ENCODE results near the gene NDUFAF4. TPM values are rescaled to one million over a fixed set of nuclear protein-coding genes. Genes with fewer than 3 reads are reported as not detected.

NDUFAF4 gene
- total and polyA plus RNA-seq, 2 of the 8 experiments (the other 6 are each of a cell fraction or from before 2014, with no cell fraction given) = 21.9 to 84.4 TPM

DNA sequence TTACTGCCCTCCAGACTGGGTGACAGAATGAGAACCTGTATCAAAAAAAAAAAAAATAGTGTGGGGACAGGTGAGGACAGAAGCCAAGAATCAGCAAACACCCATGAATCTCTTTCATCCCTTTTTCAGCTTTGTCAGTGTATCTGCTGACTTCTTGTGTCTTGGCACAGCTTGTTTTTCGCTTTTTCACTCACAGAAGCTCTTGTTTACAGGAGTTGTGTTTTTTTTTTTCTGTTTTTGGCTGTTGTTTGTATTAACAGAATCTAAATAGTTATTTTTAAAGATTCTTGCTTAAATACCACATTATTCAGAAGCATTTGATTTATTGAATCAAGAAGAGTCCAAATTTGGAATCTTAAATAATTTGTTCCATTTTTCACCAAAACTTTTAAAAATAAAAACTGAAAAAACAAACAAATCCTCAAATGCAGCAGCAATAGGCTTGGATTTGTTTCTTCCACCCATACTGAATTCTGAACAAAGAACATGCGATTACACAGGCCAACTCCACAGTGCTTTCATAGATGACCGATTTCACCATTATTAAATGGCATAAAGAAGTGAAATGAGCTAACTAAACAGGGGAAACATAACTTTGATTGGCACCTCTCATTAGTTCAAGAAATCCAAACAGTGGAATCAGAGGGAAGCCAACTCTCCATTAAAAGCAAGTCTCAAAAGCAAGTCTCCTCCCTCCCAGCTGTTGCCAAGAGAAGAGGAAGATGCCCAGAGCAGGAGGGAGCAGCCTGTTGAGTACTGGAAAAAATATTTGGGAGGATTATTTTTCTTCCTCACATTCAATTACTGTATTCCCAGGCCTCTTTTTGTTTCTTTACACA, 33.3 kb downstream of the NDUFAF4 start:
- H4K20me1 ChIP-seq (replicated peaks in 1 of 2; ENCODE audit: control insufficient read depth in 1 of 2, insufficient read depth in 2 of 2, low read length in 2 of 2) = no peaks in the 10 kb centered on the region
- H2BK20ac ChIP-seq (ENCODE audit: low read length) = no peak overlapping the region
- H3K36me3 ChIP-seq (ENCODE audit: control insufficient read depth in 2 of 4, insufficient read depth in 4 of 4, low read length in 3 of 4) = no peaks in the 10 kb centered on the region
- no peak overlapping the region for H2BK12ac ChIP-seq (ENCODE audit: low read depth, low read length)
- no peak overlapping the region for H2AFZ ChIP-seq (ENCODE audit: low read length)
- TF ChIP-seq EGR1 (IDR thresholded peaks at IDR 0.05; ENCODE audit: borderline replicate concordance, low read depth, low read length) (no peak), SRF (IDR thresholded peaks at IDR 0.05; ENCODE audit: low read depth, low read length) (no peak)
- TF ChIP-seq, protein P1, sequence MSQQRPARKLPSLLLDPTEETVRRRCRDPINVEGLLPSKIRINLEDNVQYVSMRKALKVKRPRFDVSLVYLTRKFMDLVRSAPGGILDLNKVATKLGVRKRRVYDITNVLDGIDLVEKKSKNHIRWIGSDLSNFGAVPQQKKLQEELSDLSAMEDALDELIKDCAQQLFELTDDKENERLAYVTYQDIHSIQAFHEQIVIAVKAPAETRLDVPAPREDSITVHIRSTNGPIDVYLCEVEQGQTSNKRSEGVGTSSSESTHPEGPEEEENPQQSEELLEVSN (IDR thresholded peaks at IDR 0.05) = no peak
- no peak overlapping the region for H3K9ac ChIP-seq (replicated peaks in 1 of 4; ENCODE audit: extremely low read depth in 1 of 4, low read depth in 3 of 4, low read length in 3 of 4)
- H3K27ac ChIP-seq (ENCODE audit: low read depth, low read length) = no peak overlapping the region
- no peak overlapping the region for H2BK5ac ChIP-seq (ENCODE audit: low read depth, low read length)
- no peaks in the 10 kb centered on the region for H3K79me2 ChIP-seq (ENCODE audit: control insufficient read depth in 1 of 2, insufficient read depth in 2 of 2, low read length in 2 of 2)
- H3K56ac ChIP-seq (replicated peaks; ENCODE audit: insufficient read length, low read depth, low read length) = no peak overlapping the region
- H3K14ac ChIP-seq (ENCODE audit: insufficient read length) = no peak overlapping the region
- H3K4ac ChIP-seq (replicated peaks; ENCODE audit: insufficient read length, low read depth, low read length) = no peak overlapping the region
- DNase-seq (ENCODE audit: low read depth in 1 of 2, low spot score in 2 of 2) = no peak
- 84% methylated on average over 3 of the region's 3 CpGs; no CpG with 5 or more reads in 1 of the 2 experiments for WGBS, 2 experiments (ENCODE audit: extremely low coverage in 1 of 2, insufficient coverage in 1 of 2, insufficient read length in 1 of 2, insufficient replicate concordance in 2 of 2, low coverage in 1 of 2, low lambda C conversion rate in 2 of 2, missing lambda C conversion rate in 1 of 2)
- no peak for FAIRE-seq
- no peak overlapping the region for H4K8ac ChIP-seq (ENCODE audit: extremely low read depth, insufficient read depth, low read length)
- no peak overlapping the region for H2BK120ac ChIP-seq (replicated peaks; ENCODE audit: low read depth, low read length)
- no peak overlapping the region for H2AK5ac ChIP-seq (ENCODE audit: low read depth, low read length)
- H3K18ac ChIP-seq (ENCODE audit: extremely low read depth, low read length) = no peak overlapping the region
- no peak overlapping the region for H3K23ac ChIP-seq (ENCODE audit: insufficient read length)
- H2BK15ac ChIP-seq (ENCODE audit: low read length) = no peak overlapping the region
- no peak overlapping the region for H3K4me2 ChIP-seq (ENCODE audit: insufficient read depth in 1 of 2, low read depth in 2 of 2, low read length in 2 of 2)
- H4K5ac ChIP-seq (ENCODE audit: insufficient read length, low read depth, low read length) = no peak overlapping the region
- peaks cover 2 to 3% of the 10 kb centered on the region in 2 experiments; a peak in 1 of 4 replicates for H3K9me3 ChIP-seq (ENCODE audit: insufficient read depth in 2 of 2, low read depth in 1 of 2, low read length in 1 of 2)
- H3K27me3 ChIP-seq (replicated peaks in 1 of 4; ENCODE audit: control insufficient read depth in 3 of 4, extremely low read depth in 1 of 4, insufficient read depth in 3 of 4, low read length in 3 of 4) = no peaks in the 10 kb centered on the region
- H4K91ac ChIP-seq (replicated peaks; ENCODE audit: insufficient read length, low read length) = no peak overlapping the region
- ChIA-PET CTCF (ENCODE audit: partially characterized antibody) (interaction anchor here (0.6 to 0.9 kb wide), 4 partner anchors 42 to 234 kb away, joined by 3 to 5 read pairs (median 3); no protein-coding TSS in a partner anchor), POLR2A (ENCODE audit: partially characterized antibody) (no interaction called here)
- no peaks in the 10 kb centered on the region; a peak in 1 of 7 replicates for H3K4me1 ChIP-seq (replicated peaks in 1 of 4; ENCODE audit: control insufficient read depth in 3 of 4, insufficient read depth in 4 of 4, low read length in 3 of 4)
- no peaks in the 10 kb centered on the region for H3K23me2 ChIP-seq (ENCODE audit: low read depth, low read length)
- no peak overlapping the region for H3K4me3 ChIP-seq (ENCODE audit: extremely low read depth in 1 of 4, insufficient read depth in 2 of 4, low read depth in 3 of 4, low read length in 4 of 4)
- H3K79me1 ChIP-seq (ENCODE audit: low read depth, low read length) = no peaks in the 10 kb centered on the region

Data from H1 (cell line).